H1 (cell line): ENCODE data around the gene SMYD3. TPM values are rescaled to one million over a fixed set of nuclear protein-coding genes. Genes with fewer than 3 reads are reported as not detected.

Source experiments
- FOSL1 ChIP-seq: IDR thresholded peaks from 2 replicates; pipeline ENCODE4 v1.6.1; 2011; ENCODE audit warnings: mild to moderate bottlenecking, low read depth, low read length, moderate library complexity; ENCODE audit not compliant: insufficient read depth
- HDAC6 ChIP-seq: IDR thresholded peaks from one replicate; pipeline ENCODE4 v1.7.1; 2012; ENCODE audit warnings: low read depth, mild to moderate bottlenecking, inconsistent platforms, low read length, moderate library complexity
- polyA plus RNA-seq, 7 experiments: library from polyadenylated mRNA; depleted of rRNA in 3 of 7; stranded (reverse) in 5 of 7; unstranded in 2 of 7; fragments of >200 nt in 5 of 7; fragments of 200-250 nt in 2 of 7; gene quantifications; 1 replicate in 5 of 7; 2 replicates in 1 of 7; 4 replicates in 1 of 7; pipeline versions ENCODE4 v1.2.1 to v1.2.3, GENCODE V29; 2011 to 2013; ENCODE audit warnings: missing spikeins in 2 of 7, mixed read lengths in 2 of 7
- total RNA-seq: library from RNA; stranded (reverse); fragmentation: NEBNext Ultra II Directional; extraction: Animal tissue kit (Norgen Biotek cat#: 25700); gene quantifications from 2 replicates; pipeline ENCODE4 v1.2.1, GENCODE V29; 2021

Gene SMYD3
- total and polyA plus RNA-seq, 2 of the 8 experiments (the other 6 are each of a cell fraction or from before 2014, with no cell fraction given), result 17.3 to 25.4 TPM

GRCh38 chr1:246420300-246420699, 86.8 kb downstream of the SMYD3 start (continued):
- TF ChIP-seq HDAC6 (no peak), FOSL1 (no peak)
